ENCODE results near the gene DALRD3. TPM values are rescaled to one million over a fixed set of nuclear protein-coding genes. Genes with fewer than 3 reads are reported as not detected.

Gene DALRD3
- total RNA-seq, 2 experiments from 2014 or later: 15.1 to 15.6 TPM

DNA sequence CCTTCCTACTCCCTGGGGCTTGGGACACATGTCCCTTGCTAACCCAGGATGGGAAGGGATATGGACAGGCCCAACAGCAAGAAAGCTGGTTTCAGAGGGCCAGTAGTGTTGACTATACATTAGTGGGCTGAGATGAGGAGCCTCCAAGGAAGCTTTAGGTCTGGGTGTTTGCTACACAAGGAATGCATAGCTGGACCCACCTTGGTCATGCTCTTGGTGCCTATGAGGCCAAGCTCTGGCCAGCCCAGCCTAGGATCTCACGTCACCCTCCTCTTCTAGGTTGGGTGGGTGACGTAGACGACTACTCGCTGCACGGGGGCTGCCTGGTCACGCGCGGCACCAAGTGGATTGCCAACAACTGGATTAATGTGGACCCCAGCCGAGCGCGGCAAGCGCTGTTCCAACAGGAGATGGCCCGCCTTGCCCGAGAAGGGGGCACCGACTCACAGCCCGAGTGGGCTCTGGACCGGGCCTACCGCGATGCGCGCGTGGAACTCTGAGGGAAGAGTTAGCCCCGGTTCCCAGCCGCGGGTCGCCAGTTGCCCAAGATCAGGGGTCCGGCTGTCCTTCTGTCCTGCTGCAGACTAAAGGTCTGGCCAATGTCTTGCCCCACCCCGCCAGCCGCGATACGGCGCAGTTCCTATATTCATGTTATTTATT lies 11.8 kb downstream of the DALRD3 start:
- Histone ChIP-seq H3K9me3 (ENCODE audit: control insufficient read depth in 1 of 2, insufficient read depth in 1 of 2, low read length in 2 of 2) (no peaks in the 10 kb centered on the region), H3K4me3 (ENCODE audit: low read length) (peak overlapping the region; percentile 99), H3K27ac (ENCODE audit: low read depth in 1 of 2, low read length in 2 of 2) (peak overlapping the region; percentile 89 to 99), H3K36me3 (ENCODE audit: insufficient read depth, low read length) (peaks cover 14% of the 10 kb centered on the region), H3K4me1 (ENCODE audit: insufficient read depth, low read length) (peaks cover 25% of the 10 kb centered on the region), H3K27me3 (ENCODE audit: control insufficient read depth in 1 of 2, insufficient read depth in 2 of 2, low read length in 2 of 2) (no peaks in the 10 kb centered on the region)
- intact Hi-C loops (cut with DNase I, micrococcal nuclease): loop anchor here (1.0 to 5.0 kb wide), 8 partner anchors 12 to 1494 kb away; partner anchors contain the start of genes DALRD3 (in 1 of the 2), ELP6 (in 1 of the 2), IMPDH2 (in 1 of the 2) and NME6 (in 1 of the 2)
- Mint-ChIP-seq H3K27me3 (no peaks in the 10 kb centered on the region), H3K36me3 (ENCODE audit: low read depth) (peaks cover 16% of the 10 kb centered on the region), H3K27ac (peak overlapping the region; percentile 97), H3K4me1 (ENCODE audit: low read depth) (peaks cover 24% of the 10 kb centered on the region), H3K4me3 (peak overlapping the region; percentile 99), H3K9me3 (no peaks in the 10 kb centered on the region)
- DNase-seq (peak in 3 of 14 experiments; percentile 24 to 57 (median 46)), ATAC-seq (ENCODE audit: poor library complexity) (no peak)
- TF ChIP-seq, protein P1, sequence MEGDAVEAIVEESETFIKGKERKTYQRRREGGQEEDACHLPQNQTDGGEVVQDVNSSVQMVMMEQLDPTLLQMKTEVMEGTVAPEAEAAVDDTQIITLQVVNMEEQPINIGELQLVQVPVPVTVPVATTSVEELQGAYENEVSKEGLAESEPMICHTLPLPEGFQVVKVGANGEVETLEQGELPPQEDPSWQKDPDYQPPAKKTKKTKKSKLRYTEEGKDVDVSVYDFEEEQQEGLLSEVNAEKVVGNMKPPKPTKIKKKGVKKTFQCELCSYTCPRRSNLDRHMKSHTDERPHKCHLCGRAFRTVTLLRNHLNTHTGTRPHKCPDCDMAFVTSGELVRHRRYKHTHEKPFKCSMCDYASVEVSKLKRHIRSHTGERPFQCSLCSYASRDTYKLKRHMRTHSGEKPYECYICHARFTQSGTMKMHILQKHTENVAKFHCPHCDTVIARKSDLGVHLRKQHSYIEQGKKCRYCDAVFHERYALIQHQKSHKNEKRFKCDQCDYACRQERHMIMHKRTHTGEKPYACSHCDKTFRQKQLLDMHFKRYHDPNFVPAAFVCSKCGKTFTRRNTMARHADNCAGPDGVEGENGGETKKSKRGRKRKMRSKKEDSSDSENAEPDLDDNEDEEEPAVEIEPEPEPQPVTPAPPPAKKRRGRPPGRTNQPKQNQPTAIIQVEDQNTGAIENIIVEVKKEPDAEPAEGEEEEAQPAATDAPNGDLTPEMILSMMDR (IDR thresholded peaks at IDR 0.05): no peak
- POLR2A ChIA-PET: interaction anchor here (0.7 to 8.0 kb wide), 24 partner anchors 10 to 738 kb away, joined by 3 to 331 read pairs (median 6); partner anchors contain the start of genes ARIH2, CCDC71, DAG1 and DALRD3
- CTCF ChIA-PET: interaction anchor here (0.7 to 5.2 kb wide), 8 partner anchors 10 to 88 kb away, joined by 3 to 100 read pairs (median 10); partner anchors contain the start of genes ARIH2, IMPDH2, NDUFAF3 and P4HTM

DNA sequence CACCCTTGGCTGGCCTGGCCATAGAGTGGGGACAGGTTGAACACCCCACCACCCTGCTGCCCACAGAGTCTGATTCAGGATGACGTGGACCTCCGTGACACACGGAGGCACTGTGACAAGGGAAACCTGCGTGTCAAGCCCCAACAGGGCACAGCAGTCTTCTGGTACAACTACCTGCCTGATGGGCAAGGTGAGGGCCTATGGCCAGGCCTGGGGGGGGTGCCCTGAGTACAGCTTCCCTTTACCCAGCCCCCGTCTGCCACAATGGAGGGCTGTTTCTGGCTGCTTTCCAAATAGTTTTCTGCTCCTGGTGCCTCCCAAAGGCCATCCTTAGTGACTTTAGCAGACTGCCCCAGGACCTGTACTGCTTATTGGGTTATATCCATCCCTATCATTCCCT lies 12.4 kb downstream of the DALRD3 start:
- no peak for DNase-seq
- POLR2A ChIA-PET: interaction anchor here (2.3 to 8.0 kb wide), 4 partner anchors 16 to 114 kb away, joined by 17 to 331 read pairs (median 98); partner anchors contain the start of genes DALRD3, NDUFAF3, P4HTM and QRICH1

DNA sequence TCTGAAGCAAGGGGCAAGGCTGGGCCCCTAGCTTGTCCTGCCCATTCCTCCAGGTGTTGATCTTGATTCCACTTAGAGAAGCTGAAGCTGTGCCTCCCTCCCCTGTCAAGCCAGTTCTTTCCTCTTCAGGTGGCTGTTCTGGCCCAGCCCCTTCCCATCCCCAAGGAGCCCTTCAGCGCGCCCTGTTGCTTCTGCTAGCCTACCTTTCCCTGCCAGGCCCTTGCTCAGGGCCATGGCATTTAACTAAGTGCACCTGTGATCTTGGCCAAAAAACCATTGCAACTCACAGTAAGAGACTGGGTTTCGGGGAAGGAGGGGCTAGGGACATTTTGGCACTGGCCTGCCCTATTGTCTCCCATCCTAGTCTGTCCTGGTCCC lies 13.1 kb downstream of the DALRD3 start:
- no peaks in the 10 kb centered on the region for H3K27me3 ChIP-seq (ENCODE audit: control insufficient read depth in 1 of 2, insufficient read depth in 2 of 2, low read length in 2 of 2)
- H3K4me1 Mint-ChIP-seq (ENCODE audit: low read depth): peaks cover 24% of the 10 kb centered on the region
- H3K27ac Mint-ChIP-seq: no peak overlapping the region
- ChIA-PET POLR2A (interaction anchor here (8.0 kb wide), 1 partner anchor 16 kb away, joined by 331 read pairs; the partner anchor contains the start of genes DALRD3 and NDUFAF3), CTCF (interaction anchor here (5.2 kb wide), 1 partner anchor 16 kb away, joined by 100 read pairs; the partner anchor contains the start of gene P4HTM)
- H3K36me3 Mint-ChIP-seq (ENCODE audit: low read depth): peaks cover 14% of the 10 kb centered on the region
- no peaks in the 10 kb centered on the region for H3K27me3 Mint-ChIP-seq
- H3K4me1 ChIP-seq (ENCODE audit: insufficient read depth, low read length): peaks cover 25% of the 10 kb centered on the region
- ATAC-seq (ENCODE audit: poor library complexity) (no peak), DNase-seq (no peak)
- TF ChIP-seq, protein P1 (IDR thresholded peaks at IDR 0.05): no peak
- H3K4me3 Mint-ChIP-seq: peak overlapping the region; percentile 15
- intact Hi-C loops (cut with DNase I, micrococcal nuclease): loop anchor here in 1 of 2 experiments (5.0 kb wide), 2 partner anchors 703 to 1493 kb away; partner anchors contain the start of genes ELP6 and NME6
- no peak overlapping the region for H3K4me3 ChIP-seq (ENCODE audit: low read length)
- H3K36me3 ChIP-seq (ENCODE audit: insufficient read depth, low read length): peaks cover 9% of the 10 kb centered on the region
- H3K9me3 ChIP-seq (ENCODE audit: control insufficient read depth in 1 of 2, insufficient read depth in 1 of 2, low read length in 2 of 2): no peaks in the 10 kb centered on the region
- H3K27ac ChIP-seq (ENCODE audit: low read depth in 1 of 2, low read length in 2 of 2): no peak overlapping the region
- no peaks in the 10 kb centered on the region for H3K9me3 Mint-ChIP-seq

More for the DNA sequence above, 12.4 kb downstream of the DALRD3 start:
- CTCF ChIA-PET: interaction anchor here (4.3 to 5.2 kb wide), 2 partner anchors 16 to 17 kb away, joined by 59 to 100 read pairs; partner anchors contain the start of genes NDUFAF3 and P4HTM
- H3K27ac ChIP-seq (ENCODE audit: low read depth in 1 of 2, low read length in 2 of 2): no peak overlapping the region
- TF ChIP-seq, protein P1 (IDR thresholded peaks at IDR 0.05): no peak
- H3K4me1 Mint-ChIP-seq (ENCODE audit: low read depth): peaks cover 24% of the 10 kb centered on the region
- H3K9me3 Mint-ChIP-seq: no peaks in the 10 kb centered on the region
- peak overlapping the region; percentile 99 for H3K4me3 Mint-ChIP-seq
- intact Hi-C loops (cut with DNase I, micrococcal nuclease): loop anchor here (2.0 to 5.0 kb wide), 4 partner anchors 15 to 1494 kb away; partner anchors contain the start of genes ELP6 (in 1 of the 2), NME6 (in 1 of the 2) and P4HTM (in 1 of the 2)
- H3K27me3 Mint-ChIP-seq: no peaks in the 10 kb centered on the region
- peaks cover 14% of the 10 kb centered on the region for H3K36me3 Mint-ChIP-seq (ENCODE audit: low read depth)
- H3K27ac Mint-ChIP-seq: peak overlapping the region; percentile 97
- peaks cover 12% of the 10 kb centered on the region for H3K36me3 ChIP-seq (ENCODE audit: insufficient read depth, low read length)
- no peaks in the 10 kb centered on the region for H3K9me3 ChIP-seq (ENCODE audit: control insufficient read depth in 1 of 2, insufficient read depth in 1 of 2, low read length in 2 of 2)
- no peak for ATAC-seq (ENCODE audit: poor library complexity)
- H3K4me1 ChIP-seq (ENCODE audit: insufficient read depth, low read length): peaks cover 25% of the 10 kb centered on the region
- H3K4me3 ChIP-seq (ENCODE audit: low read length): peak overlapping the region; percentile 99
- H3K27me3 ChIP-seq (ENCODE audit: control insufficient read depth in 1 of 2, insufficient read depth in 2 of 2, low read length in 2 of 2): no peaks in the 10 kb centered on the region
